GM23338 (cell line): ENCODE measurements around the gene TFB2M. TPM values are rescaled to one million over a fixed set of nuclear protein-coding genes. Genes with fewer than 3 reads are reported as not detected.

Experiments used
- CREB1 ChIP-seq: fragments of 250-450 bp; sonication (Bioruptor Pico); IDR thresholded peaks from 2 replicates; pipeline ENCODE4 v1.5.0; 2020; ENCODE audit warnings: low read depth, mild to moderate bottlenecking, moderate library complexity
- CTCF ChIP-seq, 2 experiments: fragments of 200-600 bp in 1 of 2; sonication (generic) in 1 of 2; conservative IDR thresholded peaks; 2 replicates each; pipeline versions ENCODE4 v1.5.1 to v1.6.1; 2016 to 2017; ENCODE audit warnings: antibody characterized with exemption in 2 of 2, low read depth in 2 of 2, mild to moderate bottlenecking in 2 of 2, moderate library complexity in 1 of 2
- ETS1 ChIP-seq: IDR thresholded peaks from 2 replicates; pipeline ENCODE4 v1.6.1; 2016; ENCODE audit warnings: antibody characterized with exemption
- EZH2 ChIP-seq: fragments of 200-600 bp; sonication (generic); IDR thresholded peaks from one replicate; pipeline ENCODE4 v1.8.0; 2017; ENCODE audit warnings: antibody characterized with exemption, mild to moderate bottlenecking, low read depth; ENCODE audit not compliant: unreplicated experiment
- JUNB ChIP-seq: IDR thresholded peaks from one replicate; pipeline ENCODE4 v1.6.1; 2016; ENCODE audit warnings: antibody characterized with exemption; ENCODE audit not compliant: unreplicated experiment
- NANOG ChIP-seq: IDR thresholded peaks from 2 replicates; pipeline ENCODE4 v1.6.1; 2016; ENCODE audit warnings: antibody characterized with exemption, borderline replicate concordance
- ZNF114 ChIP-seq: fragments of 250-450 bp; sonication (Bioruptor Pico); IDR thresholded peaks from 2 replicates; pipeline ENCODE4 v1.5.0; 2020; ENCODE audit warnings: mild to moderate bottlenecking, moderate library complexity
- ZNF331 ChIP-seq: fragments of 250-450 bp; sonication (Bioruptor Pico); IDR thresholded peaks from 2 replicates; pipeline ENCODE4 v1.5.0; 2020; ENCODE audit warnings: low read depth, mild to moderate bottlenecking, moderate library complexity
- ZNF462 ChIP-seq: fragments of 250-450 bp; sonication (Bioruptor Pico); IDR thresholded peaks from 2 replicates; pipeline ENCODE4 v1.5.0; 2020; ENCODE audit warnings: mild to moderate bottlenecking, moderate library complexity
- polyA plus RNA-seq: library from polyadenylated mRNA; unstranded; fragments of >200 nt; fragmentation: Nextera tagmentation; extraction: Ambion mirVana; gene quantifications from 2 replicates; pipeline ENCODE4 v1.2.1, GENCODE V29; 2016
- total RNA-seq: library from RNA; depleted of rRNA; stranded (reverse); fragments of >200 nt; shearing (Covaris generic); gene quantifications from 2 replicates; pipeline ENCODE4 v1.2.3, GENCODE V29; 2014

The TFB2M gene
- total and polyA plus RNA-seq, 2 experiments from 2014 or later, result 18.7 to 24.9 TPM

- no peak for TF ChIP-seq ZNF462 (CRISPR knock-in tag)
- no peak for TF ChIP-seq CTCF (conservative IDR thresholded peaks at IDR 0.05; ENCODE audit: low read depth in 2 of 2)
- TF ChIP-seq EZH2, result no peak
- TF ChIP-seq ZNF114 (CRISPR knock-in tag), result no peak
- no peak for TF ChIP-seq NANOG
- TF ChIP-seq ETS1, result no peak
- no peak for TF ChIP-seq ZNF331 (CRISPR knock-in tag)
- TF ChIP-seq CREB1 (CRISPR knock-in tag), result no peak
- TF ChIP-seq JUNB, result no peak
These were observed 14.7 kb upstream of the TFB2M start (continued) for GRCh38 chr1:246580497-246581370.
